ENCODE data around the gene MARCHF3. TPM values are rescaled to one million over a fixed set of nuclear protein-coding genes. Genes with fewer than 3 reads are reported as not detected.

The MARCHF3 gene
- total RNA-seq, 1 experiment from 2014 or later, result 1.1 TPM

- CTCF ChIA-PET, result no interaction called here
- H3K9me3 ChIP-seq (ENCODE audit: low read depth, low read length, poor library complexity, severe bottlenecking), result no peaks in the 10 kb centered on the region
- POLR2A ChIA-PET (ENCODE audit: low non-redundant PET), result no interaction called here
- no TSS peak for BruUV-seq (replicated peaks)
- no peaks in the 10 kb centered on the region for H3K36me3 ChIP-seq (ENCODE audit: insufficient read depth, low read length, poor library complexity, severe bottlenecking)
- H3K4me3 ChIP-seq (ENCODE audit: low read depth, low read length, poor library complexity, severe bottlenecking), result no peak overlapping the region
- DNase-seq (ENCODE audit: low spot score), result no peak
- no peaks in the 10 kb centered on the region for H3K4me1 ChIP-seq (ENCODE audit: insufficient read depth, low read length, poor library complexity, severe bottlenecking)
- TF ChIP-seq EZH2 (IDR thresholded peaks at IDR 0.05; ENCODE audit: borderline replicate concordance, low read depth, low read length, poor library complexity, severe bottlenecking) (no peak), CTCF (conservative IDR thresholded peaks at IDR 0.05; ENCODE audit: low read depth, low read length) (no peak)
- no peaks in the 10 kb centered on the region for H3K27me3 ChIP-seq (replicated peaks; ENCODE audit: insufficient read depth, low read depth, low read length, poor library complexity)
- H3K27ac ChIP-seq (ENCODE audit: low read depth, low read length, poor library complexity, severe bottlenecking), result no peak overlapping the region
- intact Hi-C loops (cut with micrococcal nuclease; ENCODE audit: unreplicated experiment), result no loop called here
Measured at GRCh38 chr5:127002390-127002789, 28.0 kb downstream of the MARCHF3 start.

GRCh38 chr5:127001621-127002296 lies 28.6 kb downstream of the MARCHF3 start:
- ChIA-PET POLR2A (ENCODE audit: low non-redundant PET) (no interaction called here), CTCF (no interaction called here)
- no peak for DNase-seq (ENCODE audit: low spot score)

GRCh38 chr5:126998895-126999570 lies 31.3 kb downstream of the MARCHF3 start:
- ChIA-PET POLR2A (ENCODE audit: low non-redundant PET) (no interaction called here), CTCF (no interaction called here)
- Histone ChIP-seq H3K4me3 (ENCODE audit: low read depth, low read length, poor library complexity, severe bottlenecking) (no peak overlapping the region), H3K36me3 (ENCODE audit: insufficient read depth, low read length, poor library complexity, severe bottlenecking) (no peaks in the 10 kb centered on the region), H3K27ac (ENCODE audit: low read depth, low read length, poor library complexity, severe bottlenecking) (no peak overlapping the region), H3K27me3 (replicated peaks; ENCODE audit: insufficient read depth, low read depth, low read length, poor library complexity) (no peaks in the 10 kb centered on the region), H3K4me1 (ENCODE audit: insufficient read depth, low read length, poor library complexity, severe bottlenecking) (no peaks in the 10 kb centered on the region), H3K9me3 (ENCODE audit: low read depth, low read length, poor library complexity, severe bottlenecking) (no peaks in the 10 kb centered on the region)
- intact Hi-C loops (cut with micrococcal nuclease; ENCODE audit: unreplicated experiment), result no loop called here
- no peak for DNase-seq (ENCODE audit: low spot score)
- no TSS peak for BruUV-seq (replicated peaks)
- no peak for TF ChIP-seq CTCF (conservative IDR thresholded peaks at IDR 0.05; ENCODE audit: low read depth, low read length)
- no peak for TF ChIP-seq EZH2 (IDR thresholded peaks at IDR 0.05; ENCODE audit: borderline replicate concordance, low read depth, low read length, poor library complexity, severe bottlenecking)

More at GRCh38 chr5:127001621-127002296, 28.6 kb downstream of the MARCHF3 start:
- no peaks in the 10 kb centered on the region for H3K9me3 ChIP-seq (ENCODE audit: low read depth, low read length, poor library complexity, severe bottlenecking)
- intact Hi-C loops (cut with micrococcal nuclease; ENCODE audit: unreplicated experiment), result no loop called here
- no TSS peak for BruUV-seq (replicated peaks)
- H3K27me3 ChIP-seq (replicated peaks; ENCODE audit: insufficient read depth, low read depth, low read length, poor library complexity), result no peaks in the 10 kb centered on the region
- H3K4me1 ChIP-seq (ENCODE audit: insufficient read depth, low read length, poor library complexity, severe bottlenecking), result no peaks in the 10 kb centered on the region
- no peaks in the 10 kb centered on the region for H3K36me3 ChIP-seq (ENCODE audit: insufficient read depth, low read length, poor library complexity, severe bottlenecking)
- no peak for TF ChIP-seq CTCF (conservative IDR thresholded peaks at IDR 0.05; ENCODE audit: low read depth, low read length)
- no peak for TF ChIP-seq EZH2 (IDR thresholded peaks at IDR 0.05; ENCODE audit: borderline replicate concordance, low read depth, low read length, poor library complexity, severe bottlenecking)
- H3K4me3 ChIP-seq (ENCODE audit: low read depth, low read length, poor library complexity, severe bottlenecking), result no peak overlapping the region
- no peak overlapping the region for H3K27ac ChIP-seq (ENCODE audit: low read depth, low read length, poor library complexity, severe bottlenecking)

Data from A673 (cell line).